Vagina (tissue), 2 donors: ENCODE results near the gene CENPU.

Experiments used
- CTCF ChIP-seq, 3 experiments: fragments of 450-650 bp in 2 of 3; fragments of 200-600 bp in 1 of 3; sonication (generic) in 1 of 3; IDR thresholded peaks; one replicate each; pipeline ENCODE4 v1.5.1; 2017 to 2019; ENCODE audit warnings: antibody characterized with exemption in 3 of 3, mild to moderate bottlenecking in 2 of 3, moderate library complexity in 2 of 3
- POLR2AphosphoS5 ChIP-seq, 2 donors: sonication (generic); formaldehyde crosslinking; IDR thresholded peaks; one replicate each; pipeline ENCODE4 v1.9.0; 2017; ENCODE audit warnings: antibody characterized with exemption in 2 of 2, mild to moderate bottlenecking in 2 of 2, low read depth in 1 of 2; ENCODE audit not compliant: insufficient read depth in 1 of 2

GRCh38 chr4:184733654-184734524 lies at the start of gene CENPU:
- TF ChIP-seq CTCF (IDR thresholded peaks at IDR 0.05) = peak in 2 of 3 experiments; percentile 23 to 69
- peak; percentile 90 to 97 for TF ChIP-seq POLR2AphosphoS5 (IDR thresholded peaks at IDR 0.05; ENCODE audit: insufficient read depth in 1 of 2, low read depth in 1 of 2)
